Measurements from ENCODE around the gene DOCK10. TPM values are rescaled to one million over a fixed set of nuclear protein-coding genes. Genes with fewer than 3 reads are reported as not detected.

DOCK10 gene
- total and polyA plus RNA-seq, 7 donors = 3.0 to 11.4 (median 5.4) TPM

- Histone ChIP-seq H3K9me3 (no peaks in the 10 kb centered on the region), H3K27me3 (no peaks in the 10 kb centered on the region), H3K4me1 (no peaks in the 10 kb centered on the region), H3K27ac (no peak overlapping the region), H3K36me3 (no peaks in the 10 kb centered on the region), H3K4me3 (no peak overlapping the region)
- no peak for DNase-seq
- WGBS, 2 donors = 84 to 86% methylated on average over 3 of the region's 3 CpGs
- TF ChIP-seq POLR2AphosphoS5 (IDR thresholded peaks at IDR 0.05) (no peak), POLR2A (IDR thresholded peaks at IDR 0.05) (no peak), CTCF (IDR thresholded peaks at IDR 0.05) (no peak), EP300 (IDR thresholded peaks at IDR 0.05) (no peak)
- intact Hi-C loops (cut with DNase I) = no loop called here
Observed at GRCh38 chr2:224956706-224957105, 85.6 kb downstream of the DOCK10 start.

GRCh38 chr2:224954980-224955379 lies 87.3 kb downstream of the DOCK10 start:
- TF ChIP-seq POLR2A (IDR thresholded peaks at IDR 0.05) = no peak
- intact Hi-C loops (cut with DNase I) = no loop called here
- H3K27me3 ChIP-seq = no peaks in the 10 kb centered on the region

GRCh38 chr2:224952936-224953657 lies 89.2 kb downstream of the DOCK10 start:
- no peaks in the 10 kb centered on the region for H3K4me1 ChIP-seq
- TF ChIP-seq POLR2AphosphoS5 (IDR thresholded peaks at IDR 0.05) = no peak
- TF ChIP-seq CTCF (IDR thresholded peaks at IDR 0.05) = no peak
- no peak for TF ChIP-seq POLR2A (IDR thresholded peaks at IDR 0.05)
- no peak for TF ChIP-seq EP300 (IDR thresholded peaks at IDR 0.05)
- no peak overlapping the region for H3K27ac ChIP-seq
- H3K36me3 ChIP-seq = no peaks in the 10 kb centered on the region
- H3K4me3 ChIP-seq = no peak overlapping the region
- no peaks in the 10 kb centered on the region for H3K9me3 ChIP-seq
- intact Hi-C loops (cut with DNase I) = no loop called here
- DNase-seq = no peak
- no peaks in the 10 kb centered on the region for H3K27me3 ChIP-seq
- 51 to 70% methylated on average over 6 of the region's 6 CpGs for WGBS, 2 donors

More at GRCh38 chr2:224954980-224955379, 87.3 kb downstream of the DOCK10 start:
- no peaks in the 10 kb centered on the region for H3K9me3 ChIP-seq
- no peak for DNase-seq
- no peak overlapping the region for H3K27ac ChIP-seq
- no peaks in the 10 kb centered on the region for H3K36me3 ChIP-seq
- H3K4me1 ChIP-seq = no peaks in the 10 kb centered on the region
- no peak overlapping the region for H3K4me3 ChIP-seq

GRCh38 chr2:224951723-224952481 lies 90.4 kb downstream of the DOCK10 start:
- Histone ChIP-seq H3K27me3 (no peaks in the 10 kb centered on the region), H3K27ac (no peak overlapping the region), H3K9me3 (no peaks in the 10 kb centered on the region), H3K36me3 (no peaks in the 10 kb centered on the region), H3K4me3 (no peak overlapping the region), H3K4me1 (no peaks in the 10 kb centered on the region)
- intact Hi-C loops (cut with DNase I) = no loop called here
- 82 to 93% methylated on average over 7 of the region's 7 CpGs for WGBS, 2 donors
- DNase-seq = no peak
- TF ChIP-seq EP300 (IDR thresholded peaks at IDR 0.05) = no peak
- no peak for TF ChIP-seq POLR2AphosphoS5 (IDR thresholded peaks at IDR 0.05)
- TF ChIP-seq POLR2A (IDR thresholded peaks at IDR 0.05) = no peak
- TF ChIP-seq CTCF (IDR thresholded peaks at IDR 0.05) = no peak

- 62 to 82% methylated on average over 4 of the region's 4 CpGs for WGBS, 2 donors
- intact Hi-C loops (cut with DNase I) = no loop called here
- no peak for DNase-seq
- Histone ChIP-seq H3K4me3 (no peak overlapping the region), H3K27me3 (no peaks in the 10 kb centered on the region), H3K27ac (no peak overlapping the region), H3K36me3 (no peaks in the 10 kb centered on the region), H3K4me1 (no peaks in the 10 kb centered on the region), H3K9me3 (no peaks in the 10 kb centered on the region)
- TF ChIP-seq EP300 (IDR thresholded peaks at IDR 0.05) (no peak), CTCF (IDR thresholded peaks at IDR 0.05) (no peak), POLR2AphosphoS5 (IDR thresholded peaks at IDR 0.05) (no peak), POLR2A (IDR thresholded peaks at IDR 0.05) (no peak)
Observed at GRCh38 chr2:224948859-224949258, 93.4 kb downstream of the DOCK10 start.

Measured in sigmoid colon (tissue), 7 donors.